ENCODE measurements around the gene NDUFB2. TPM values are rescaled to one million over a fixed set of nuclear protein-coding genes. Genes with fewer than 3 reads are reported as not detected.

The NDUFB2 gene
- total and polyA plus RNA-seq, 11 donors = 458 to 1,005 (median 615) TPM

GRCh38 chr7:140672382-140673062, 24.0 kb upstream of the NDUFB2 start, which contains the start of gene ADCK2:
ADCK2 (plus strand) TSS chr7:140672945; CDS start chr7:140673331, 386 bp downstream.
- Histone ChIP-seq H3K27me3 (no peaks in the 10 kb centered on the region), H3K27ac (peak within 1 kb of the TSS; percentile 62 to 89 (median 79)), H3K36me3 (no peaks in the 10 kb centered on the region), H3K4me3 (peak within 1 kb of the TSS; percentile 54 to 97 (median 80)), H3K9me3 (no peaks in the 10 kb centered on the region), H3K4me1 (peaks cover 0 to 37% (median 21%) of the 10 kb centered on the region in 12 donors)
- intact Hi-C loops (cut with DNase I) = loop anchor here in 5 of 10 donors (5.0 to 10.0 kb wide), 2 partner anchors 340 to 342 kb away; partner anchors contain the start of gene MRPS33 (in 5 of the 5)
- DNase-seq (peak; percentile 46 to 81 (median 72)), ATAC-seq (peak; percentile 5 to 82 (median 69))
- 1 to 3% (median 1%) methylated on average over 8 to 41 of the region's 41 CpGs for WGBS, 4 donors
- peak in 1 of 2 donors; percentile 29 for TF ChIP-seq POLR2A (IDR thresholded peaks at IDR 0.05)
- no peak for TF ChIP-seq CTCF (IDR thresholded peaks at IDR 0.05)

- Histone ChIP-seq H3K4me3 (peak overlapping the region; percentile 54 to 97 (median 80)), H3K27me3 (no peaks in the 10 kb centered on the region)
Measured at GRCh38 chr7:140673063-140673773, 23.3 kb upstream of the NDUFB2 start.

GRCh38 chr7:140673774-140674155, 22.7 kb upstream of the NDUFB2 start:
- no peaks in the 10 kb centered on the region for H3K9me3 ChIP-seq
- no peaks in the 10 kb centered on the region for H3K27me3 ChIP-seq
- peak overlapping the region; percentile 54 to 97 (median 80) for H3K4me3 ChIP-seq
- H3K27ac ChIP-seq = peak overlapping the region in 9 of 12 donors; percentile 35 to 89 (median 81)
- TF ChIP-seq POLR2A (IDR thresholded peaks at IDR 0.05) = no peak
- TF ChIP-seq CTCF (IDR thresholded peaks at IDR 0.05) = no peak
- intact Hi-C loops (cut with DNase I) = loop anchor here in 6 of 10 donors (2.0 to 10.0 kb wide), 4 partner anchors 21 to 341 kb away; partner anchors contain the start of gene MRPS33 (in 5 of the 6)
- H3K36me3 ChIP-seq = peaks cover 0 to 4% (median under 1%) of the 10 kb centered on the region in 9 donors
- peak in 2 of 4 donors; percentile 10 to 31 for ATAC-seq
- WGBS, 4 donors = 29 to 40% (median 34%) methylated on average over 18 of the region's 18 CpGs
- no peak for DNase-seq
- peaks cover 0 to 37% (median 21%) of the 10 kb centered on the region in 12 donors for H3K4me1 ChIP-seq

More at GRCh38 chr7:140673063-140673773, 23.3 kb upstream of the NDUFB2 start:
- ATAC-seq = peak in 3 of 4 donors; percentile 31 to 73 (median 53)
- WGBS, 4 donors = 0 to 1% (median 1%) methylated on average over 3 to 72 of the region's 72 CpGs
- DNase-seq = peak; percentile 45 to 78 (median 48)
- no peaks in the 10 kb centered on the region for H3K9me3 ChIP-seq
- intact Hi-C loops (cut with DNase I) = loop anchor here in 5 of 10 donors (5.0 to 10.0 kb wide), 2 partner anchors 339 to 342 kb away; partner anchors contain the start of gene MRPS33 (in 5 of the 5)
- peaks cover 0 to 37% (median 21%) of the 10 kb centered on the region in 12 donors for H3K4me1 ChIP-seq
- H3K36me3 ChIP-seq = peaks cover 0 to 2% (median 0%) of the 10 kb centered on the region in 9 donors
- TF ChIP-seq CTCF (IDR thresholded peaks at IDR 0.05) = peak in 2 of 12 donors; percentile 5 to 8
- TF ChIP-seq POLR2A (IDR thresholded peaks at IDR 0.05) = no peak
- H3K27ac ChIP-seq = peak overlapping the region; percentile 62 to 89 (median 79)
